BJ (cell line): ENCODE data around the gene NSG2. TPM values are rescaled to one million over a fixed set of nuclear protein-coding genes. Genes with fewer than 3 reads are reported as not detected.

Source experiments
- CTCF ChIA-PET: fragments of 350-600 bp; formaldehyde crosslinking; extraction: SDS; loops from one replicate; lab custom pipeline; 2021; ENCODE audit warnings: antibody characterized with exemption, inconsistent platforms; lab: Yijun Ruan, JAX
- POLR2A ChIA-PET: fragments of 300-600 bp; sonication (Branson Sonifier 250); formaldehyde crosslinking; extraction: SDS; loops from one replicate; lab custom pipeline; 2021; ENCODE audit warnings: antibody characterized with exemption; lab: Charles Lee
- DNase-seq: peaks from one replicate; pipeline ENCODE4 v3.0.0-alpha.2; 2011; ENCODE audit warnings: low read depth
- H3K27me3 ChIP-seq: 2 replicates; pipeline ENCODE4 v1.6.0; 2011; ENCODE audit warnings: low read length; ENCODE audit not compliant: control insufficient read depth, insufficient read depth
- H3K36me3 ChIP-seq: 2 replicates; pipeline ENCODE4 v1.5.1; 2011; ENCODE audit warnings: low read length; ENCODE audit not compliant: control insufficient read depth, insufficient read depth
- H3K4me3 ChIP-seq: 2 replicates; pipeline ENCODE4 v1.5.1; 2011; ENCODE audit warnings: low read depth, mild to moderate bottlenecking, control low read depth, low read length
- CTCF ChIP-seq: IDR thresholded peaks from 2 replicates; pipeline ENCODE4 v1.5.1; 2011; ENCODE audit warnings: low read depth, mild to moderate bottlenecking, control low read depth, inconsistent platforms, low read length, moderate library complexity; ENCODE audit not compliant: insufficient read depth
- polyA plus RNA-seq: library from polyadenylated mRNA; depleted of rRNA; stranded (reverse); fragments of >200 nt; gene quantifications from 2 replicates; pipeline ENCODE4 v1.2.3, GENCODE V29; 2011

Gene NSG2
- polyA plus RNA-seq, 1 experiment = 0.04 TPM

GRCh38 chr5:174047472-174048099, 2.1 kb downstream of the NSG2 start:
- Histone ChIP-seq H3K27me3 (no peaks in the 10 kb centered on the region), H3K4me3 (no peak overlapping the region), H3K36me3 (no peaks in the 10 kb centered on the region)
- no peak for TF ChIP-seq CTCF
- CTCF ChIA-PET = interaction anchor here (3.9 kb wide), 1 partner anchor 270 kb away, joined by 36 read pairs; no protein-coding TSS in a partner anchor
- POLR2A ChIA-PET = no interaction called here
- no peak for DNase-seq

GRCh38 chr5:174052636-174053035, 7.1 kb downstream of the NSG2 start:
- TF ChIP-seq CTCF = no peak
- DNase-seq = no peak
- no peaks in the 10 kb centered on the region for H3K27me3 ChIP-seq
- no peak overlapping the region for H3K4me3 ChIP-seq
- POLR2A ChIA-PET = no interaction called here
- CTCF ChIA-PET = interaction anchor here (1.4 kb wide), 1 partner anchor 265 kb away, joined by 3 read pairs; no protein-coding TSS in a partner anchor
- no peaks in the 10 kb centered on the region for H3K36me3 ChIP-seq

- no peaks in the 10 kb centered on the region for H3K36me3 ChIP-seq
- ChIA-PET POLR2A (no interaction called here), CTCF (no interaction called here)
- no peak overlapping the region for H3K4me3 ChIP-seq
- H3K27me3 ChIP-seq = no peaks in the 10 kb centered on the region
- TF ChIP-seq CTCF = no peak
- DNase-seq = no peak
Observed at GRCh38 chr5:174053905-174054304, 8.4 kb downstream of the NSG2 start.

- Histone ChIP-seq H3K27me3 (no peaks in the 10 kb centered on the region), H3K4me3 (no peak overlapping the region), H3K36me3 (no peaks in the 10 kb centered on the region)
- DNase-seq = no peak
- ChIA-PET POLR2A (no interaction called here), CTCF (interaction anchor here (1.6 to 1.9 kb wide), 2 partner anchors 11 to 255 kb away, joined by 3 to 8 read pairs; partner anchors contain the start of gene NSG2)
- TF ChIP-seq CTCF = no peak
Observed at GRCh38 chr5:174056064-174056847, 10.8 kb downstream of the NSG2 start.

GRCh38 chr5:174057206-174057605, 11.7 kb downstream of the NSG2 start:
- no peak overlapping the region for H3K4me3 ChIP-seq
- no peaks in the 10 kb centered on the region for H3K36me3 ChIP-seq
- DNase-seq = no peak
- no peaks in the 10 kb centered on the region for H3K27me3 ChIP-seq
- no peak for TF ChIP-seq CTCF
- CTCF ChIA-PET = interaction anchor here (1.5 to 1.6 kb wide), 2 partner anchors 12 to 254 kb away, joined by 3 to 4 read pairs; partner anchors contain the start of gene NSG2
- POLR2A ChIA-PET = no interaction called here
